ENCODE data around the gene PIGQ. TPM values are rescaled to one million over a fixed set of nuclear protein-coding genes. Genes with fewer than 3 reads are reported as not detected.

The PIGQ gene
- total and polyA plus RNA-seq, 8 donors: 14.3 to 217 (median 48.2) TPM

DNA sequence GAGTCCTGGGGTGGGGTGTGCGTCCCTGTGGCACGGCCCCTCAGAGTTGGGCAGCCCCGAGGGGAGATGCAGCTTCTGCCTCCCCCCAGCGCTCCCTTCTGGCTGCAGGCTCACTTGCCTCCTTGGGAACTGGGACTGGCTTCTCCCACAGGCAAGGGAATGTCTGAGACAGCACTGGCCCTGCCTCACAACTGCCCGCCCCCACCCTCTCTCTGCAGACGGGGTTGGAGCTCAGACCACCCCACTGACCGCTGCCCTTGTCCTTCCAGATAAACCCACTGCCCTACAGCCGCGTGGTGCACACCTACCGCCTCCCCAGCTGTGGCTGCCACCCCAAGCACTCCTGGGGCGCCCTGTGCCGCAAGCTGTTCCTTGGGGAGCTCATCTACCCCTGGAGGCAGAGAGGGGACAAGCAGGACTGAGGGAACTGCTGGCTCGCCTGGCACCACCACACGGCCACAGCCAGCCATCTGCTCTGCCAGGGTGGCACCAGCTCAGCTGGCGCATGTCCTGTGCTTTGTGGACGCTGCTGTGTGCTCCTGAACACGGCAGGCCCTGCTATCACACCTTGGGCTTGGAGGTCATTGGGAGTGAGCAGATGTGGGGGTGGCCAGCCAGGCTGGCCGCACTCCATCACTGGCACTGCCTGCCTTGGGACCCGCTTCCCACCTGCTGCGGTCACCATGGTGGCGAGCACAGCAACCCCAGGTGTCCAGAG lies 13.0 kb downstream of the PIGQ start:
- Histone ChIP-seq H3K36me3 (peaks cover 0 to 26% (median 14%) of the 10 kb centered on the region in 4 donors), H3K27ac (peak overlapping the region in 3 of 5 donors; percentile 15 to 58 (median 25)), H3K27me3 (peaks cover 0 to 11% (median 0%) of the 10 kb centered on the region in 3 donors), H3K4me3 (no peak overlapping the region), H3K4me1 (peaks cover 11 to 50% (median 39%) of the 10 kb centered on the region in 4 donors), H3K9me3 (no peaks in the 10 kb centered on the region)
- peak in 1 of 2 donors; percentile 86 for DNase-seq
- intact Hi-C loops (cut with DNase I; ENCODE audit: low total_unique reads): no loop called here
- peak in 1 of 3 donors; percentile 32 for TF ChIP-seq POLR2AphosphoS5 (IDR thresholded peaks at IDR 0.05)
- TF ChIP-seq, protein P1, sequence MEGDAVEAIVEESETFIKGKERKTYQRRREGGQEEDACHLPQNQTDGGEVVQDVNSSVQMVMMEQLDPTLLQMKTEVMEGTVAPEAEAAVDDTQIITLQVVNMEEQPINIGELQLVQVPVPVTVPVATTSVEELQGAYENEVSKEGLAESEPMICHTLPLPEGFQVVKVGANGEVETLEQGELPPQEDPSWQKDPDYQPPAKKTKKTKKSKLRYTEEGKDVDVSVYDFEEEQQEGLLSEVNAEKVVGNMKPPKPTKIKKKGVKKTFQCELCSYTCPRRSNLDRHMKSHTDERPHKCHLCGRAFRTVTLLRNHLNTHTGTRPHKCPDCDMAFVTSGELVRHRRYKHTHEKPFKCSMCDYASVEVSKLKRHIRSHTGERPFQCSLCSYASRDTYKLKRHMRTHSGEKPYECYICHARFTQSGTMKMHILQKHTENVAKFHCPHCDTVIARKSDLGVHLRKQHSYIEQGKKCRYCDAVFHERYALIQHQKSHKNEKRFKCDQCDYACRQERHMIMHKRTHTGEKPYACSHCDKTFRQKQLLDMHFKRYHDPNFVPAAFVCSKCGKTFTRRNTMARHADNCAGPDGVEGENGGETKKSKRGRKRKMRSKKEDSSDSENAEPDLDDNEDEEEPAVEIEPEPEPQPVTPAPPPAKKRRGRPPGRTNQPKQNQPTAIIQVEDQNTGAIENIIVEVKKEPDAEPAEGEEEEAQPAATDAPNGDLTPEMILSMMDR (IDR thresholded peaks at IDR 0.05): peak in 1 of 7 experiments; percentile 37
- no peak for TF ChIP-seq POLR2A (IDR thresholded peaks at IDR 0.05)
- WGBS, 5 donors: 42 to 80% (median 69%) methylated on average over 12 to 21 of the region's 21 CpGs

DNA sequence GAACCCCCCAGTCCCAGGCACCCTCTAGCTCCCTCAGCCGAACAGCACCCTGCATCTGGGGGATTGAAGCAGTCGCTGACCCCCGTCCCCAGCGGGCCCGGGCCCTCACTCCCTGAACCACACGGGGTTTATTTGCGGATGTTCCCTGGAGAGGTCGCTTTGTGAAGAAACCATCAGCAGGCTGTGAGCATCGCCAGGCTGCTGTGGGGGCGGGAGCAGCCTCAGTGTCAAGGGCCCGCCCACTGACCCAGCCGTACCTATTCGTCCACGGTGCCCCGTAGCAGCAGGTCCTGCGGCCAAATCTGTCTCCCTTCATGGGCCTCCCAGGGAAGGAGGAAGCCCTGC lies 13.7 kb downstream of the PIGQ start:
- Histone ChIP-seq H3K4me3 (no peak overlapping the region), H3K27me3 (peaks cover 0 to 11% (median 0%) of the 10 kb centered on the region in 3 donors), H3K4me1 (peaks cover 18 to 55% (median 44%) of the 10 kb centered on the region in 4 donors), H3K27ac (peak overlapping the region in 2 of 5 donors; percentile 25 to 58), H3K9me3 (no peaks in the 10 kb centered on the region), H3K36me3 (peaks cover 0 to 26% (median 14%) of the 10 kb centered on the region in 4 donors)
- DNase-seq: no peak
- WGBS, 5 donors: 38 to 71% (median 62%) methylated on average over 14 to 16 of the region's 16 CpGs
- no peak for TF ChIP-seq POLR2A (IDR thresholded peaks at IDR 0.05)
- intact Hi-C loops (cut with DNase I; ENCODE audit: low total_unique reads): no loop called here

DNA sequence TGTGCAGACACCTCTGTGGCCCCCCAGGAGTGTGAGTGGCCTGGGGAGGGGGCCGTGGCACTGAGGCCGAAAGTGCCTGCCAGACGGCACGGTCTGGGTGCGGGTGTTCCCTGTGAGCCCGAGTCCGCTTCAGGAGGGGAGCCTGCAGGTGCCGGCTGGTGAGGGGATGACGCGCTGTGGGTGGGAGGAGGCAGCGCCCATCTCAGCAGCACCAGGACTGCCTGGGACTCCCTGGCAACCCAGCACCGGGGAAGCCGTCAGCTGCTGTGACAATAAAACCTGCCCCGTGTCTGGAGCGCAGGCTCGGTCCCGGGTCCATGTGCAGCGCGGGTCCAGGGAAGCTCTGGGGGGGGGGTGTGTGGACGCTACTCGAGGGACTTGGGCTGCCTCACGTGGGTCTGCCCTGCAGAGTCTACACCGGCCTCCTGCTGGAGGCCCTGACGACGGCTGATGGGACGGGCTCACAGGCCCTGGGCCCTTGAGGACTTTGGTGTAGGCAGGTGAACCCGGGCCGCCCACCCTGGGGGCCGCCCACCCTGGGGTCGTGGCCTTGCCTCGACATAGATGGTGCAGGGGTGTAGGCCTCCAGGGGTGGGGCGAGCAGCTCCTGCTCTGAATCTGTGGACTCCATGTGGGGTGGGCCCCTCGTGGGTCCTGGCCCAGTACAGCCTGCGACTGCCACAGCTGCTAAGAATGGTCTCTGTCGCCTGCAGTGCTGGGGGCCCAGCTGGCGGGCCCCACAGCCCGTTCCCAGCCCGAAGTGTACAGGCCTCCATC lies 14.2 kb downstream of the PIGQ start:
- peaks cover 0 to 11% (median 0%) of the 10 kb centered on the region in 3 donors for H3K27me3 ChIP-seq
- DNase-seq: peak in 1 of 2 donors; percentile 59
- H3K4me3 ChIP-seq: no peak overlapping the region
- peak overlapping the region in 1 of 5 donors; percentile 58 for H3K27ac ChIP-seq
- H3K36me3 ChIP-seq: peaks cover 0 to 26% (median 14%) of the 10 kb centered on the region in 4 donors
- intact Hi-C loops (cut with DNase I; ENCODE audit: low total_unique reads): no loop called here
- WGBS, 5 donors: 28 to 69% (median 58%) methylated on average over 16 to 38 of the region's 38 CpGs
- no peaks in the 10 kb centered on the region for H3K9me3 ChIP-seq
- H3K4me1 ChIP-seq: peaks cover 19 to 52% (median 41%) of the 10 kb centered on the region in 4 donors
- TF ChIP-seq POLR2A (IDR thresholded peaks at IDR 0.05) (no peak), POLR2AphosphoS5 (IDR thresholded peaks at IDR 0.05) (no peak), EP300 (IDR thresholded peaks at IDR 0.05) (no peak)
- TF ChIP-seq, protein P1 (IDR thresholded peaks at IDR 0.05): no peak

DNA sequence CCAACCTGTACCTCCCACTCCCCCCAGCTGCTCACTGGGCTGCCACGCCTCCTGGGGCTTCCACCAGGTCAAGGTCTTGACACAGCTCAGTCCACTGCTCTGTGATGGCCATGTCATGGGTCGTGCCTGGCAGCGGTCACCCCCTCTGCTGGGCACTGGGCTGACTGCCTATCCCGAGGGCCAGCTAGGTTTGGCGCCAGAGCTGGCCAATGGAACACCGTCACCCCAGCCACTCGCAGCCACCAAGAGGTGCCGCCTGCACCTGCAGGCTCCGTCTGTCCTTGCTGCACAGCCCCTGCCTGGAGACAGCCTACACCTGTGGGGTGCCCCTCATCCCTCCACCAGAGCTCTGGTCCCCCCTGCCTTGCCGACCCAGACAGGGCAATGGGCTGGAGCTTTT lies 15.6 kb downstream of the PIGQ start:
- Histone ChIP-seq H3K9me3 (no peaks in the 10 kb centered on the region), H3K4me1 (peaks cover 19 to 49% (median 39%) of the 10 kb centered on the region in 4 donors), H3K27me3 (peaks cover 0 to 11% (median 0%) of the 10 kb centered on the region in 3 donors), H3K4me3 (no peak overlapping the region), H3K36me3 (peaks cover 0 to 23% (median 11%) of the 10 kb centered on the region in 4 donors), H3K27ac (no peak overlapping the region)
- intact Hi-C loops (cut with DNase I; ENCODE audit: low total_unique reads): no loop called here
- TF ChIP-seq POLR2AphosphoS5 (IDR thresholded peaks at IDR 0.05) (peak in 1 of 3 donors; percentile 51), EP300 (IDR thresholded peaks at IDR 0.05) (no peak), POLR2A (IDR thresholded peaks at IDR 0.05) (no peak)
- TF ChIP-seq, protein P1 (IDR thresholded peaks at IDR 0.05): peak in 2 of 7 experiments; percentile 12
- WGBS, 5 donors: 7 to 23% (median 12%) methylated on average over 3 to 10 of the region's 10 CpGs
- peak; percentile 65 to 67 for DNase-seq
